Smooth muscle cell (in vitro differentiated cells): ENCODE data around the gene VSIG10L2. TPM values are rescaled to one million over a fixed set of nuclear protein-coding genes. Genes with fewer than 3 reads are reported as not detected.

Source experiments
- DNase-seq: peaks from one replicate; lab custom pipeline; 2025; ENCODE audit not compliant: unreplicated experiment; lab: John Stamatoyannopoulos, UW
- H2AFZ ChIP-seq: fragments of 200-600 bp; sonication (generic); 2 replicates; pipeline ENCODE4 v1.6.0; 2016; ENCODE audit warnings: antibody characterized with exemption, low read depth, mild to moderate bottlenecking
- H3F3A ChIP-seq: fragments of 200-600 bp; sonication (generic); 2 replicates; pipeline ENCODE4 v1.6.0; 2017; ENCODE audit warnings: antibody characterized with exemption, low read depth
- H3K27ac ChIP-seq: fragments of 200-600 bp; sonication (generic); 2 replicates; pipeline ENCODE4 v1.5.1; 2016; ENCODE audit warnings: low read depth, mild to moderate bottlenecking
- H3K27me3 ChIP-seq: fragments of 200-600 bp; sonication (generic); 2 replicates; pipeline ENCODE4 v1.6.1; 2016; ENCODE audit warnings: low read depth, mild to moderate bottlenecking
- H3K36me3 ChIP-seq: fragments of 200-600 bp; sonication (generic); 2 replicates; pipeline ENCODE4 v1.5.1; 2016; ENCODE audit warnings: low read depth
- H3K4me1 ChIP-seq: fragments of 200-600 bp; sonication (generic); 2 replicates; pipeline ENCODE4 v1.5.1; 2016; ENCODE audit warnings: low read depth
- H3K4me2 ChIP-seq: fragments of 200-600 bp; sonication (generic); 2 replicates; pipeline ENCODE4 v1.6.0; 2016; ENCODE audit warnings: mild to moderate bottlenecking
- H3K4me3 ChIP-seq: fragments of 200-600 bp; sonication (generic); 2 replicates; pipeline ENCODE4 v1.5.1; 2016; ENCODE audit warnings: mild to moderate bottlenecking
- H3K79me2 ChIP-seq: fragments of 200-600 bp; sonication (generic); 2 replicates; pipeline ENCODE4 v1.6.0; 2016; ENCODE audit warnings: low read depth, mild to moderate bottlenecking
- H3K9ac ChIP-seq: fragments of 200-600 bp; sonication (generic); 2 replicates; pipeline ENCODE4 v1.6.0; 2016; ENCODE audit warnings: low read depth
- H3K9me3 ChIP-seq: fragments of 200-600 bp; sonication (generic); replicated peaks from 2 replicates; pipeline ENCODE4 v1.5.1; 2016; ENCODE audit warnings: low read depth
- H4K20me1 ChIP-seq: fragments of 200-600 bp; sonication (generic); 2 replicates; pipeline ENCODE4 v1.6.0; 2016; ENCODE audit warnings: low read depth
- WGBS: methylation state at CpG from one replicate; pipeline ENCODE4 v1.1.7; 2016; ENCODE audit warnings: low lambda C conversion rate; 5-methylcytosine and 5-hydroxymethylcytosine counted together
- polyA plus RNA-seq: library from polyadenylated mRNA; unstranded; fragments of >200 nt; fragmentation: Nextera tagmentation; extraction: Ambion mirVana; gene quantifications from 2 replicates; pipeline ENCODE4 v1.2.1, GENCODE V29; 2016
- total RNA-seq: library from RNA; depleted of rRNA; stranded (reverse); fragments of >200 nt; gene quantifications from 2 replicates; pipeline ENCODE4 v1.2.3, GENCODE V29; 2014
- TF ChIP-seq, protein P1 (sequence below): fragments of 200-600 bp; sonication (generic); IDR thresholded peaks from 2 replicates; pipeline ENCODE4 v1.5.1; 2017; ENCODE audit warnings: borderline replicate concordance, mild to moderate bottlenecking, antibody characterized with exemption; ENCODE audit not compliant: insufficient read depth, poor library complexity, severe bottlenecking

Gene VSIG10L2
- total and polyA plus RNA-seq, 2 experiments from 2014 or later: not detected

DNA sequence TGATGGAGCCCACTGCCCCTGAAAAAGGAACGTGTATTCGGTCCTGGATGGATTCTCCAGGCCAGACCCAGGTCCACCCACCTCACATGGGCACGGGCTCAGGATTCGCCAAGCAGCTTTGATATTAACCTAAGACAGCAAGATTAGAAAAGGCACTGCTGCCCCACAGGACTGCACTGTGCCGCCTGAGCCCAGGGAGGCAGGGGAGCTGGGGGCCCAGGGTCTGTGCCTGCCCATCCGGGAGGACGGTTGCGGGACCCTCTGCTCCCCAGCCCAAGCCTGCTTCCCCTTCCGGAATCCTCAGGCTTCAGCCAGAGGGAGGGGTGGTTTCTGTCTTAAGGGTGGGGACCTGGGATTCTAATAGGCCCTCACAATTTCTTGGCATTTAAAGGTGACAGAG is 13.5 kb upstream of the VSIG10L2 start:
- Histone ChIP-seq H3K9ac (no peak overlapping the region), H2AFZ (no peak overlapping the region), H3F3A (no peaks in the 10 kb centered on the region), H3K4me3 (no peak overlapping the region), H3K4me1 (no peaks in the 10 kb centered on the region), H3K27ac (no peak overlapping the region), H3K36me3 (no peaks in the 10 kb centered on the region), H3K4me2 (no peak overlapping the region), H3K79me2 (no peaks in the 10 kb centered on the region), H4K20me1 (no peaks in the 10 kb centered on the region), H3K9me3 (no peaks in the 10 kb centered on the region), H3K27me3 (no peaks in the 10 kb centered on the region)
- DNase-seq: no peak
- TF ChIP-seq, protein P1, sequence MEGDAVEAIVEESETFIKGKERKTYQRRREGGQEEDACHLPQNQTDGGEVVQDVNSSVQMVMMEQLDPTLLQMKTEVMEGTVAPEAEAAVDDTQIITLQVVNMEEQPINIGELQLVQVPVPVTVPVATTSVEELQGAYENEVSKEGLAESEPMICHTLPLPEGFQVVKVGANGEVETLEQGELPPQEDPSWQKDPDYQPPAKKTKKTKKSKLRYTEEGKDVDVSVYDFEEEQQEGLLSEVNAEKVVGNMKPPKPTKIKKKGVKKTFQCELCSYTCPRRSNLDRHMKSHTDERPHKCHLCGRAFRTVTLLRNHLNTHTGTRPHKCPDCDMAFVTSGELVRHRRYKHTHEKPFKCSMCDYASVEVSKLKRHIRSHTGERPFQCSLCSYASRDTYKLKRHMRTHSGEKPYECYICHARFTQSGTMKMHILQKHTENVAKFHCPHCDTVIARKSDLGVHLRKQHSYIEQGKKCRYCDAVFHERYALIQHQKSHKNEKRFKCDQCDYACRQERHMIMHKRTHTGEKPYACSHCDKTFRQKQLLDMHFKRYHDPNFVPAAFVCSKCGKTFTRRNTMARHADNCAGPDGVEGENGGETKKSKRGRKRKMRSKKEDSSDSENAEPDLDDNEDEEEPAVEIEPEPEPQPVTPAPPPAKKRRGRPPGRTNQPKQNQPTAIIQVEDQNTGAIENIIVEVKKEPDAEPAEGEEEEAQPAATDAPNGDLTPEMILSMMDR: no peak
- 92% methylated on average over 9 of the region's 9 CpGs for WGBS

DNA sequence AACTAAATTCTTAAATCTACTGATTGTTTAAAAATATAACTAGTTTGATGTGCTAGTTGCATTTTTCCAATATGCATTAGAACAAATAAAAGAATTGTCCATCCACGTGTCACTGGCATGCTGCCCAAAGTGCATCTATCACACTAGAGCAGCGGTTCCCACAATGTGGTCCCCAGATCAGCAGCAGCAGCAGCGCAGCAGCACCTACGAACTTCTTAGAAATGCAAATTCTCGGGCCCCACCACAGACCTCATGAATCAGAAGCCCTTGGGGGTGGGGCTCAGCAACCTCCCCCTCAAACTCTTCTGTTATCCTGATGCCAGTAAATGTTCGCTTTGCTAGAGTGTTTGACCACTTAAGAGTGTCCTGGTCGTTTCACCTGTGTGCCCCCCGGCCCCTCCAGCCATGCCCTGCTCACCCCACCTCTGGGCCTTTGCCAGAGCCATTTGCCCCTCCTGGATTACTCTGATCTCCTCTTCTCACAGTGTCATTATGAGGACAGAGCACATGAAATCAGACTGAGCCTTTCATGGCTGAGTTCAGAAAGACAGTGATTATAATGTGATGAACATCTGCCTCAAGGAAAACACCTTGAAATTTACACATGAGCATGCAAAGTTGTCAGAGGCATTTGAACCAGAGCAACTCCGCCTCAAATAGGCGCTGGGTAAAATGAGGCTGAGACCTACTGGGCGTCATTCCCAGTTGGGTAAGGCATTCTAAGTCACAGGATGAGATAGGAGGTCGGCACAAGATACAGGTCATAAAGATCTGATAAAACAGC is 12.6 kb upstream of the VSIG10L2 start:
- DNase-seq: no peak
- WGBS: 73% methylated on average over 12 of the region's 12 CpGs

DNA sequence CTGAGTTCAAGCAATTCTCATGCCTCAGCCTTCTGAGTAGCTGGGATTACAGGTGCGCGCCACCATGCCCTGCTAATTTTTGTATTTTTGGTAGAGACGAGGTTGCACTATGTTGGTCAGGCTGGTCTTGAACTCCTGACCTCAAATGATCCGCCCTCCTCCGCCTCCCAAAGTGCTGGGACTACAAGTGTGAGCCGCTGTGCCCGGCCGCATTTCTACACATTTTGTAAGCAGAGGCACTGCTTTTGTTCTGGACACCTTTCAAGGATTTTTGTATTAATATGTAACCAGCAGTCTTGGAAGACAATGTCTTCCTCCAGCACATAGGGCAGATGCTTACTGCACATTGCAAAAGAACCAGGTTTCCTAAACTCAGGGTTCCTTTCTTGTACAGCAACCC is 11.4 kb upstream of the VSIG10L2 start:
- Histone ChIP-seq H3K4me1 (no peaks in the 10 kb centered on the region), H2AFZ (no peak overlapping the region), H3F3A (no peaks in the 10 kb centered on the region), H4K20me1 (no peaks in the 10 kb centered on the region), H3K4me2 (no peak overlapping the region), H3K27ac (no peak overlapping the region), H3K9ac (no peak overlapping the region), H3K9me3 (no peaks in the 10 kb centered on the region), H3K79me2 (no peaks in the 10 kb centered on the region), H3K36me3 (no peaks in the 10 kb centered on the region), H3K4me3 (no peak overlapping the region), H3K27me3 (no peaks in the 10 kb centered on the region)
- DNase-seq: no peak
- WGBS: 94% methylated on average over 8 of the region's 8 CpGs
- TF ChIP-seq, protein P1: no peak

More for the DNA sequence above, 12.6 kb upstream of the VSIG10L2 start:
- no peaks in the 10 kb centered on the region for H3K36me3 ChIP-seq
- no peak overlapping the region for H3K27ac ChIP-seq
- H3K9ac ChIP-seq: no peak overlapping the region
- H3K27me3 ChIP-seq: no peaks in the 10 kb centered on the region
- H3F3A ChIP-seq: no peaks in the 10 kb centered on the region
- no peak overlapping the region for H3K4me2 ChIP-seq
- H3K4me3 ChIP-seq: no peak overlapping the region
- H3K79me2 ChIP-seq: no peaks in the 10 kb centered on the region
- no peaks in the 10 kb centered on the region for H3K4me1 ChIP-seq
- H4K20me1 ChIP-seq: no peaks in the 10 kb centered on the region
- no peaks in the 10 kb centered on the region for H3K9me3 ChIP-seq
- no peak overlapping the region for H2AFZ ChIP-seq
- TF ChIP-seq, protein P1: no peak

DNA sequence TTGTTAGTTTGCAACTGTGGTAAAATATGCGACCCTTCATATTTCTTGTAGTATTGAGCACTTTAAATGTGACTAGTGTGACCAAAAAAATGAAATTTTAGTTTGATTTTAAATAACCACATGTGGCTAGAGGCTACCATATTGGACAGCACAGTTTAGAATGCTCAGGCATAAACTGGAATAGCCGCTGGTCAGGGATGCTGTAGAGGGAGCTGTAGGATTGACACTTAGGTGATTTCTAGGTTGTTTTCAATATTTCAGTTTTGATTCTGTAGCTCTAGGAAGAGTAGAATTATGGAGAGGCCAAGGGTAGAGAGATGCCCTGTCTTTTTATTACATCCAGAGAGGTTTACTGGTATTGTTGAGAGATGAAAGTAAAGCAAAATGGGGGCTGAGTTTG is 10.8 kb upstream of the VSIG10L2 start:
- Histone ChIP-seq H3K27me3 (no peaks in the 10 kb centered on the region), H3K27ac (no peak overlapping the region), H3K9ac (no peak overlapping the region), H3F3A (no peaks in the 10 kb centered on the region), H3K4me1 (no peaks in the 10 kb centered on the region), H3K4me3 (no peak overlapping the region), H3K79me2 (no peaks in the 10 kb centered on the region), H2AFZ (no peak overlapping the region), H3K9me3 (no peaks in the 10 kb centered on the region), H3K4me2 (no peak overlapping the region), H3K36me3 (no peaks in the 10 kb centered on the region), H4K20me1 (no peaks in the 10 kb centered on the region)
- TF ChIP-seq, protein P1: no peak
- 96% methylated on average over 2 of the region's 2 CpGs for WGBS
- DNase-seq: no peak
